GM19397 (cell line): ENCODE measurements around the gene ASXL3.

ENCODE experiments used
- ATAC-seq: cut with Tn5 transposase; IDR thresholded peaks from one replicate; pipeline ENCODE4 v1.9.1; 2021; ENCODE audit warnings: mild to moderate bottlenecking, moderate library complexity; ENCODE audit not compliant: unreplicated experiment

The ASXL3 gene

DNA sequence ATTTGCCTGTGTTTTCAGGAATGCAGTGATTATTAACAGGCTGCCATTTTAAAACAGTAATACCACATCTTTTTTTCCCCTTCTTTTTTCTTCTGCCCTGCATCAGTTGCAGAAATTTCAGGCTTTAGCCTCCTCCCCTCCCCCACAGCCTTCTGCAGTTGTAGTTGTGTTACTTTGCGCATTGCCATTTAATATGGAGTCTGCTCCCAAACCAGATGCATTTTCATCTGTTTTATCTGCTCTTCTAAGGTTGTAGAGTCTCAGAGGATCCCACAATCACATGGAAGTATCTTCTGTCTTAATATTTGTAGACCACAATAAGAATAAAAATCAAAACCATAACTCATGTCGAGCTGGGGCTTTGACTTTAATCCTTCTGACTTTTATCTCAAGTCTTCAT is 3.8 kb downstream of the ASXL3 start:
- no peak for ATAC-seq

DNA sequence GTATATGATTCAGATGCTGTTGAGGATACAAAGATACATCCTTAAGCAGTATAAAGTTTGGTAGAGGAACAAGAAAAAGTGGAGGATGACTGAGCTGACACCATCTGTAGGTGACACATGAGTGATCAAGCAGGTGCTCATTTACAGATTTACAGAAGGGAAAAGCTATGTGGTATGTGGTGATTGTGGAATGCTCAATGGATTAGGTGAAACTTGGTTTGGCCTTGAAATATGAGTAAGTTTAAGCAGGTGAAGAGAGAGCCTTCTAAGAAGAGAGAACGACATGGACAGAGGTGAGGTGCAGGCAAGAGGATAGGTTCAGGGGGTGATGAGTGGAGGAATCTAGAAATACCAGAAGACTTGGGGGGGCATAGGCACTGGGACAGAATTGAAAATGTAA is 5.9 kb downstream of the ASXL3 start:
- ATAC-seq = no peak

GRCh38 chr18:33584548-33585430 is 6.8 kb downstream of the ASXL3 start:
- ATAC-seq = no peak

GRCh38 chr18:33585431-33585775 is 7.4 kb downstream of the ASXL3 start:
- ATAC-seq = no peak

- no peak for ATAC-seq
Observed at GRCh38 chr18:33588361-33588760, 10.3 kb downstream of the ASXL3 start.

DNA sequence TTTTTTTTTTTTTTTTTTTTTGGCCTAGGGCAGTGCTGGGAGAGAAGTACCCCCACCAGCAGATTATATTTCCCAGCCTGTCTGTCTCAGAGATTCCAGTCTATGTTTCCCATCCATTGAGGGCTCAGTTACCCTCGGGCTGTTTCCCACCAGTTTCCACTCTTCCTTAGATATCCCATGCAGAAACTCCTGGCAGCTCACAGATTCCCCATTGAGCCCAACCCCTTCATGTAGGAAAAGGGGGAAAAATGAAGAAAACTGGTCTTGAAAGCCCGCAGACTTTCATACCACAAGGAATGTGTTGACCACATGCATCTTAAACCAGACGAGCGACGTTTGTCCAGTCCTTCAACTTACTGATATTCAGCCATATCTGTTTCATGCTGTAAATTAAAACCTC is 15.2 kb downstream of the ASXL3 start:
- ATAC-seq = no peak

- no peak for ATAC-seq
Observed at GRCh38 chr18:33594799-33595198, 16.8 kb downstream of the ASXL3 start.

DNA sequence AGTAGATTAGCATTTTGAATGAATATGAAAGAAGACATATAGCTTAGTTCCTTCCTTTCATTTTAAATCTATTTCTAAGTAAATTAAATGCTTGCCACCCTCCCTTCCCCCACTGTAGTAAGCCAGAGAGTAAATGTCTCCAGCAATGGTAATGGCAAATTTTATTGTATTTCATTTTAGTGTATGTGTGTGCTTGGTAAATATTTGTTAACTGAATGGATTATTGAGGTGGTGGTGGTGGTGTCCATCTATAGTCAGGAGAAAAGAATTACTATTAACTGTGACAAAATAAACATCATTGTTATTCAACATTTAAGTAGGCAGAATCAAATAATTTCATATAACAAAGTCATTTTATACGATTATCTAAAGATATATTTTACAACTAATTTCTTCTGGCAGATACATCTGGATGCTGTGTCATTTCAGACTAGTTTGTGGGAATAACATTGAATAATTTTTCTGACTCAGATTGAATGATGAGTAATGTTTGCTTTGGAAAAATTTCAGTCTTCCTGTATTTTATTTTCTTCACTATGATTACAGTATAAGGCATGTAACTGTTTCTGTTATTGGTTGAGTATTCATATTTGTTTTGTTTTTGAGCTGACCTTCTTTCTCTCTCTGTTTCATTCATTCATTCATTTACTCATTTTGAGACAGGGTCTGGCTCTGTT is 18.3 kb downstream of the ASXL3 start:
- no peak for ATAC-seq

DNA sequence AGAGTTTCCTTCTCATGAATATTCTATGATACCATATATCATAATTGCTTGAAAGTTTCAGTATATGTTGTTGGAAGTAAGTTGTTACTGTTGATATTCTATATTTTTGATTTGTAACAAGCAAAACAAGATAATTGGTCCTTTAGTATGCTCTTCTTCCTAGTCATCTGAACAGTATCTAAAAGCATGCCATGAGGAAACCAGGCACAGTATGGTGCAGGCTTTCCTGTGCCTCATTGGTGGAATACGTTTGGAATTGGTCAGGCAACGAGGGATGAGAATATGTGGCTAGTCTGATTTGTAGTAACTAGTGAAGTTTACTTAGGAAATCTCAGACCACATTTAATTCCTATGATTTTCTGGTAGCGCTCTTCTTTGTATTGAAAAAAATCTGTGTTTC is 22.8 kb downstream of the ASXL3 start:
- no peak for ATAC-seq

GRCh38 chr18:33603454-33603853 is 25.4 kb downstream of the ASXL3 start:
- ATAC-seq = no peak

DNA sequence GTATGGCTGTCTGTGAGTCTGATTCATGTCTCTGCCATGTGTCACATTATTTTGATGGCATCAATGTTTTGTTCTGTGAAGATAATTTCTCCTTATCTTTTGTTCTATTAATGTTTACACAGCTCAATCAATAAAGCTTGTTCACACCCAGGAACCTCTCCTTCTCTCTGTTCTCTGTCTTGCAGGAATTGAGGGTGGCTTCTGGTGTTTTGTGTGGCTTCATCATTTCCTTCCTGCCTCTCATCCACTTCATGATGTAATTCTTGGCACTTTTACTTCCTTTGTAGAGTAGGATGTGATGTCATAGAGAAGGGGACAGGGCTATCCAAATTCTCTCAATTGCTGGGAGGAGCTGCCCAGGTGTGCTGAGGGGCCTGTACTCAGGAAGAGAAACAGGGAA is 27.2 kb downstream of the ASXL3 start:
- no peak for ATAC-seq

DNA sequence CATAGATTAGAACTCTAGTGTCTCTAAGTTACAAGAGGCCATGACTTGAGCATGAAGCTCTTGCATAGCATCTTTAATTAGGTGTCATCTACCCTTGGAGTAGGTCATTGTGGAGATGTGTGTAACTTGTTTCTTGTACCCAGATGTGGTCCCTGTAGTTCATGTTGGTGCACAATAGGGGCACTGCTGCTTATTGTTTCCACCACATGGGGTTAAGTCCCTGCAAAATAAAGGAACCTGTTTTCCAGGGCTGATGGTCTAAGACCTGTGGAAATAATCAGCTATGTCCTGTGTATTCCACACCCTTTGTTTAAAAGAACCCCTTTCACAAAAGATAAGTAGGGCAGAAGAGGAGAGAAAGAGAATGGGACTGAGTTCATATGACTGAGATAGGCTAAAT is 28.6 kb downstream of the ASXL3 start:
- no peak for ATAC-seq

- ATAC-seq = no peak
Observed at GRCh38 chr18:33611525-33612135, 33.6 kb downstream of the ASXL3 start.

GRCh38 chr18:33612632-33613031 is 34.6 kb downstream of the ASXL3 start:
- ATAC-seq = no peak

- no peak for ATAC-seq
Observed at GRCh38 chr18:33616556-33616955, 38.5 kb downstream of the ASXL3 start.

DNA sequence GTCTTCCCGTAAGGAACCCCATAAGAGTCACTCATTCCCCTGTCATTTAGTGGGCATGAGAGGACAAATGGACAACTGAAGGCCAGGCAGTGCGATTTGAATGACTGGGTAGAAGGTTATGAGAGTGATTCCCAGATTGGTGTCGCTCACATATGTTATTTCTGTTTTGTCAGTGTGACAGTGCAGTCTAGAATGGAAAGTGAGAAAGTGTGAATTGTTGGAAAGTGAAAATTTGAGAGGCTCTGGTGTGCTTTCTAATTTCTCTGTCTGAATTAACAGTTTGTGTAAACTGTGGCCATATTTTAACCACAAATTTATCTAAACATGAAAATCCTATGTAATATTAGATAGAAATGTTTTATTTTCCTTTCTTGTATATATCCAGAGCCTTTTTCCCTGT is 49.1 kb downstream of the ASXL3 start:
- ATAC-seq = no peak

- no peak for ATAC-seq
Observed at GRCh38 chr18:33630476-33630875, 52.5 kb downstream of the ASXL3 start.

DNA sequence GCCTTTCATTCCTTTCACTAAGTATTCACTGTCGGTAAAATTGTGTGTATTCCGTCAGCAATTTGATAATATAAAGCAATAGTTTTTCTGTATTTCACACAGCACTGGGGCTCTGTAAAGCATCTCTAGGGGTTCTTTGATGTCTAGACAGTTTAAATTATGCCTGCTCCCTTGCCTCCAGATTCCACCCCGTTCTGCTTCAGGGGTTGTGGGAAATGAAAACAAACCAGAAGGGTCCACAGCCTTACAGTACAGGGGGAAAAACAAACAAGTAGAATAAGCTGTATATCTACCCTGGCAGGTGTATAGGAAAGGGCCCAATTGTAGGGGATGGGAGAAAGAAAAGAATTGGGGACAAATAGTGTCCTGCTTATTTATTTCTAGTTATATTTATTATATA is 63.1 kb downstream of the ASXL3 start:
- ATAC-seq = no peak

DNA sequence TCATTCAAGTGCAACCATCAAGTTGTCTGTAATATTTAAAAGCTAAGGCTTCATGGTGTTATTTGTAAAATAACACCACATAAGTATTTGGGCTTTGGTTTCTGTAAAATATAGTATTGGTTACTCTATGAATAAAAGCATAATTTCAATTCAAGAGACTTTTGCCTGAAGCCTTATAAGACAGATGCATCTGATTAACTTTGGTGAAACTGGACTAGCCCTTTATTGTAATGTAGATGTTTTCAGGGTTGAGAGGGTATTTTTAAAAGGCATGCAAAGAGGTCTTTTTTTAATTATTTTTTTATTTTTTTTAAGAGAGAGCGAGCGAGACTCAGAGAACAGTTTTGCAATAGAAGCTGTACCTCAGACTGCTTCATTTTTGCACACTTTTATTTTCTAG is 66.5 kb downstream of the ASXL3 start:
- no peak for ATAC-seq

DNA sequence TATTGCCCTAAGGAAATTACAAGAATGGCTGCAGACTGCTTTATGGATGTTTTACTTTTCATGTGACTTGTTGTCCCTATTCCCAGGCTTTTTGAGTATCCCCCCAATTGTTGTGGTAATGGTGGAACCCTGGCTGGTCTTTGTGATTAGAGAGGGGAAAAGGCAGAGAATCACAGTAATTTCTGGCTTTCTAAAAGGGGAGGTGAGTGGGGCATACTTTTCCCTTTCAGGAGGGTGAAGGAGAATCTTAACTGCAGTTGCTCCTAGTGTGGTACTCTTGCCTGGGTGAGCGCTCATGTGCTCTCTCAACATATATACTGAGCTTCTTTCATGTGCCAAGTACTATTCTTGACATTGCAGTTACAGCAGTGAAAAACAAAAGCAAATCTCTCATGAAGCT is 69.3 kb downstream of the ASXL3 start:
- no peak for ATAC-seq

DNA sequence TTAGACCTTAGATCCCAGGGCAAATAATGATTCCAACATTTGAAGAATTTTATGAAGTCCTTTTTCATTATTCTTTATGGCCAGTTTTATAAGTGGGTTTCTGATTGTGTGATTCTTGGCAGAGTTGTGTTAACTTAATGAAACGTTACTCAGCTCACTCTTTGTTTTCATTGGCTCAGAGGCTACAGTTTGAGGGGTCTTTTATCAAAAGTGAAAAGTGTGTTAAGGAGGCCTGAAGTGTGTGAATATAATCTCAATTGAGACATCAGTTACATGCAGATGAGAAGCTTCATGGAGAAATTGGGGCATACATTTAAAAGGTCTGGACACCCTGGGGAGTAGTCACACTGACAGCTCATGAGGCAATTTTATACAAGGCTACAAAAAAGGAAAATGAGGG is 74.6 kb downstream of the ASXL3 start:
- no peak for ATAC-seq

DNA sequence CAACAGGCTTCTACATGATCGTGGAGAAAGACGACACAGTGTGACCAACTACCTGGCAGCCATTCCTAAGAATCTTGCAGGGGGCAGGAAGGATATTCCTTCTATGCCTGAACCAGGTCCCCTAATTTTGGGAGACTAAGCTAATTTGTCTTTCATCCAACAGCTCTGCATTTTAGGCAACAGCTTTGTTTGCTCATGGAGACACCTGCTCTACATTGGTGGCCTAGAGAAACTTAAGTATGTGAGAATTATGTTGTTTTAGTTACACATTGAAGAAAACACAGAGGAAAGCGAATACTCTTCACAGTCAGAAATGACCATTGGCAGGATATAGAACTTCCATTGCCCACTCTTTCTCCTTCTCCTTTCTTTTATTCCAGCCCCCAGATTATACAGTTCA is 75.2 kb downstream of the ASXL3 start:
- no peak for ATAC-seq
